ENCODE measurements around the gene DIPK1A. TPM values are rescaled to one million over a fixed set of nuclear protein-coding genes. Genes with fewer than 3 reads are reported as not detected.
A peak's percentile ranks its signal among the peaks of the same experiment; 100 is the strongest.

DIPK1A gene
- total RNA-seq, 1 experiment from 2014 or later, result 4.8 TPM

DNA sequence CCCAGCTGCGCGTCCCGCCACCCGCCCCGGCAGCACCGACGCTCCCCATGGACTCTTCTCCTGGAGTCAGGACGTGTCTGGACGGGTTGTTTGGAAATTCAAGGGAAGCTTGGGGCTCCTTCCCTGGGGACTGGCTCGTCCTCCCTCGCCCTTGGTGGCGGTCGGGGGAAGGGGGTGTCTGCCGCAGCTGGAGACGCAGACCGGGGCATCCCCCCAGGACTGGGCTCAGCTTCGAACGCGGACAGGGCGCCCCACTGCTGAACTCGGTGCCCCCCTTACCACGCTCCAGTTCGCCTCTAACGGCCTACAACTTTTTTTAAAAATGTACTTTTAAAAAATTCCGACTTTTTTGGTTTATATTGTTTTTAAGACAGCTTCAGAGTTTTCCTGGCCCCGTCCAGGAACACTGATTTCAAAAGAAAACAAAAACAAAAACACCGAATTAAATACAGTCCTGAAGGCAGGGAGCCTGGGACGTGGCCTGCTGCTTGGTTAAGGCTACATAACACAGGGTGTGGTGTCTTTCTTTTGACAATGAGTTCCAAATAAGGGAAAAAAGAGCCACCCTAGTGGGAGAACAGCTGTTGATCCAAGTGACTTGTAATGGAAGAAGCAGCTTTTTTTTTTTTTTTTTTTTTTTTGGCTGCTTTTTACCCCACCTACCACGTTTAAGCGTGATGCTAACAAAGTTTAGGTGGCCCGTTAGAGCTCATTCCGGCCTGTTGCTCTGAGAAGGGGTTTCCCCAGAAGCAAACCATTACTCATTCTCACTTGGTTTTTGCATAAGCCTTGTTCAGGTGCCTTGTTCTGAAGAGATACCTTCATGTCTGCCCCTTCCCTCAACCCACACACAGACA lies 862 bp upstream of the DIPK1A start (continued):
- TF ChIP-seq ZSCAN18 (CRISPR knock-in tag; IDR thresholded peaks at IDR 0.05) (no peak), FOXK1 (CRISPR knock-in tag; IDR thresholded peaks at IDR 0.05) (peak; percentile 7), E2F5 (CRISPR knock-in tag; IDR thresholded peaks at IDR 0.05) (peak; percentile 5; the same call in 1 of the 2 replicates), ESRRA (CRISPR knock-in tag; IDR thresholded peaks at IDR 0.05; ENCODE audit: borderline replicate concordance) (no peak), ELF4 (CRISPR knock-in tag; IDR thresholded peaks at IDR 0.05; ENCODE audit: low read depth) (no peak), MYBL2 (CRISPR knock-in tag; IDR thresholded peaks at IDR 0.05) (0 out of 2 replicates have a peak, but pooled peaks have one; percentile 14), OVOL2 (CRISPR knock-in tag; IDR thresholded peaks at IDR 0.05; ENCODE audit: borderline replicate concordance) (no peak), ZNF512 (CRISPR knock-in tag; IDR thresholded peaks at IDR 0.05; ENCODE audit: borderline replicate concordance) (no peak), JUN (CRISPR knock-in tag; IDR thresholded peaks at IDR 0.05) (no peak), KAT7 (CRISPR knock-in tag; IDR thresholded peaks at IDR 0.05; ENCODE audit: borderline replicate concordance) (no peak), MXD4 (CRISPR knock-in tag; IDR thresholded peaks at IDR 0.05; ENCODE audit: borderline replicate concordance) (no peak), STAT6 (CRISPR knock-in tag; conservative IDR thresholded peaks at IDR 0.05; ENCODE audit: low read depth) (no peak), E2F4 (CRISPR knock-in tag; IDR thresholded peaks at IDR 0.05; ENCODE audit: borderline replicate concordance, low read depth) (no peak), MAX (CRISPR knock-in tag; IDR thresholded peaks at IDR 0.05) (no peak), CBFB (CRISPR knock-in tag; IDR thresholded peaks at IDR 0.05; ENCODE audit: low read depth) (no peak)
- TF ChIP-seq, protein P1, sequence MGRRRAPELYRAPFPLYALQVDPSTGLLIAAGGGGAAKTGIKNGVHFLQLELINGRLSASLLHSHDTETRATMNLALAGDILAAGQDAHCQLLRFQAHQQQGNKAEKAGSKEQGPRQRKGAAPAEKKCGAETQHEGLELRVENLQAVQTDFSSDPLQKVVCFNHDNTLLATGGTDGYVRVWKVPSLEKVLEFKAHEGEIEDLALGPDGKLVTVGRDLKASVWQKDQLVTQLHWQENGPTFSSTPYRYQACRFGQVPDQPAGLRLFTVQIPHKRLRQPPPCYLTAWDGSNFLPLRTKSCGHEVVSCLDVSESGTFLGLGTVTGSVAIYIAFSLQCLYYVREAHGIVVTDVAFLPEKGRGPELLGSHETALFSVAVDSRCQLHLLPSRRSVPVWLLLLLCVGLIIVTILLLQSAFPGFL (CRISPR knock-in tag; IDR thresholded peaks at IDR 0.05; ENCODE audit: borderline replicate concordance), result no peak
- TF ChIP-seq, protein P2, sequence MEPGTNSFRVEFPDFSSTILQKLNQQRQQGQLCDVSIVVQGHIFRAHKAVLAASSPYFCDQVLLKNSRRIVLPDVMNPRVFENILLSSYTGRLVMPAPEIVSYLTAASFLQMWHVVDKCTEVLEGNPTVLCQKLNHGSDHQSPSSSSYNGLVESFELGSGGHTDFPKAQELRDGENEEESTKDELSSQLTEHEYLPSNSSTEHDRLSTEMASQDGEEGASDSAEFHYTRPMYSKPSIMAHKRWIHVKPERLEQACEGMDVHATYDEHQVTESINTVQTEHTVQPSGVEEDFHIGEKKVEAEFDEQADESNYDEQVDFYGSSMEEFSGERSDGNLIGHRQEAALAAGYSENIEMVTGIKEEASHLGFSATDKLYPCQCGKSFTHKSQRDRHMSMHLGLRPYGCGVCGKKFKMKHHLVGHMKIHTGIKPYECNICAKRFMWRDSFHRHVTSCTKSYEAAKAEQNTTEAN (CRISPR knock-in tag; IDR thresholded peaks at IDR 0.05), result no peak
- TF ChIP-seq, protein P3, sequence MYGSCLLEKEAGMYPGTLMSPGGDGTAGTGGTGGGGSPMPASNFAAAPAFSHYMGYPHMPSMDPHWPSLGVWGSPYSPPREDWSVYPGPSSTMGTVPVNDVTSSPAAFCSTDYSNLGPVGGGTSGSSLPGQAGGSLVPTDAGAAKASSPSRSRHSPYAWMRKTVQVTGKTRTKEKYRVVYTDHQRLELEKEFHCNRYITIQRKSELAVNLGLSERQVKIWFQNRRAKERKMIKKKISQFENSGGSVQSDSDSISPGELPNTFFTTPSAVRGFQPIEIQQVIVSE (CRISPR knock-in tag; IDR thresholded peaks at IDR 0.05; ENCODE audit: borderline replicate concordance), result no peak
- TF ChIP-seq, protein P4, sequence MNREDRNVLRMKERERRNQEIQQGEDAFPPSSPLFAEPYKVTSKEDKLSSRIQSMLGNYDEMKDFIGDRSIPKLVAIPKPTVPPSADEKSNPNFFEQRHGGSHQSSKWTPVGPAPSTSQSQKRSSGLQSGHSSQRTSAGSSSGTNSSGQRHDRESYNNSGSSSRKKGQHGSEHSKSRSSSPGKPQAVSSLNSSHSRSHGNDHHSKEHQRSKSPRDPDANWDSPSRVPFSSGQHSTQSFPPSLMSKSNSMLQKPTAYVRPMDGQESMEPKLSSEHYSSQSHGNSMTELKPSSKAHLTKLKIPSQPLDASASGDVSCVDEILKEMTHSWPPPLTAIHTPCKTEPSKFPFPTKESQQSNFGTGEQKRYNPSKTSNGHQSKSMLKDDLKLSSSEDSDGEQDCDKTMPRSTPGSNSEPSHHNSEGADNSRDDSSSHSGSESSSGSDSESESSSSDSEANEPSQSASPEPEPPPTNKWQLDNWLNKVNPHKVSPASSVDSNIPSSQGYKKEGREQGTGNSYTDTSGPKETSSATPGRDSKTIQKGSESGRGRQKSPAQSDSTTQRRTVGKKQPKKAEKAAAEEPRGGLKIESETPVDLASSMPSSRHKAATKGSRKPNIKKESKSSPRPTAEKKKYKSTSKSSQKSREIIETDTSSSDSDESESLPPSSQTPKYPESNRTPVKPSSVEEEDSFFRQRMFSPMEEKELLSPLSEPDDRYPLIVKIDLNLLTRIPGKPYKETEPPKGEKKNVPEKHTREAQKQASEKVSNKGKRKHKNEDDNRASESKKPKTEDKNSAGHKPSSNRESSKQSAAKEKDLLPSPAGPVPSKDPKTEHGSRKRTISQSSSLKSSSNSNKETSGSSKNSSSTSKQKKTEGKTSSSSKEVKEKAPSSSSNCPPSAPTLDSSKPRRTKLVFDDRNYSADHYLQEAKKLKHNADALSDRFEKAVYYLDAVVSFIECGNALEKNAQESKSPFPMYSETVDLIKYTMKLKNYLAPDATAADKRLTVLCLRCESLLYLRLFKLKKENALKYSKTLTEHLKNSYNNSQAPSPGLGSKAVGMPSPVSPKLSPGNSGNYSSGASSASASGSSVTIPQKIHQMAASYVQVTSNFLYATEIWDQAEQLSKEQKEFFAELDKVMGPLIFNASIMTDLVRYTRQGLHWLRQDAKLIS (CRISPR knock-in tag; IDR thresholded peaks at IDR 0.05; ENCODE audit: borderline replicate concordance), result no peak
